ENCODE data around the gene SECTM1.

Gene SECTM1

GRCh38 chr17:82280537-82280936 is 53.0 kb downstream of the SECTM1 start:
- no peak for TF ChIP-seq CREB1 (IDR thresholded peaks at IDR 0.05; ENCODE audit: low read depth)
- no peak for TF ChIP-seq EP300 (IDR thresholded peaks at IDR 0.05; ENCODE audit: borderline replicate concordance)
- TF ChIP-seq, protein P1, sequence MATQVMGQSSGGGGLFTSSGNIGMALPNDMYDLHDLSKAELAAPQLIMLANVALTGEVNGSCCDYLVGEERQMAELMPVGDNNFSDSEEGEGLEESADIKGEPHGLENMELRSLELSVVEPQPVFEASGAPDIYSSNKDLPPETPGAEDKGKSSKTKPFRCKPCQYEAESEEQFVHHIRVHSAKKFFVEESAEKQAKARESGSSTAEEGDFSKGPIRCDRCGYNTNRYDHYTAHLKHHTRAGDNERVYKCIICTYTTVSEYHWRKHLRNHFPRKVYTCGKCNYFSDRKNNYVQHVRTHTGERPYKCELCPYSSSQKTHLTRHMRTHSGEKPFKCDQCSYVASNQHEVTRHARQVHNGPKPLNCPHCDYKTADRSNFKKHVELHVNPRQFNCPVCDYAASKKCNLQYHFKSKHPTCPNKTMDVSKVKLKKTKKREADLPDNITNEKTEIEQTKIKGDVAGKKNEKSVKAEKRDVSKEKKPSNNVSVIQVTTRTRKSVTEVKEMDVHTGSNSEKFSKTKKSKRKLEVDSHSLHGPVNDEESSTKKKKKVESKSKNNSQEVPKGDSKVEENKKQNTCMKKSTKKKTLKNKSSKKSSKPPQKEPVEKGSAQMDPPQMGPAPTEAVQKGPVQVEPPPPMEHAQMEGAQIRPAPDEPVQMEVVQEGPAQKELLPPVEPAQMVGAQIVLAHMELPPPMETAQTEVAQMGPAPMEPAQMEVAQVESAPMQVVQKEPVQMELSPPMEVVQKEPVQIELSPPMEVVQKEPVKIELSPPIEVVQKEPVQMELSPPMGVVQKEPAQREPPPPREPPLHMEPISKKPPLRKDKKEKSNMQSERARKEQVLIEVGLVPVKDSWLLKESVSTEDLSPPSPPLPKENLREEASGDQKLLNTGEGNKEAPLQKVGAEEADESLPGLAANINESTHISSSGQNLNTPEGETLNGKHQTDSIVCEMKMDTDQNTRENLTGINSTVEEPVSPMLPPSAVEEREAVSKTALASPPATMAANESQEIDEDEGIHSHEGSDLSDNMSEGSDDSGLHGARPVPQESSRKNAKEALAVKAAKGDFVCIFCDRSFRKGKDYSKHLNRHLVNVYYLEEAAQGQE (IDR thresholded peaks at IDR 0.05; ENCODE audit: low read depth) = no peak
- no peak for TF ChIP-seq NFIC (IDR thresholded peaks at IDR 0.05)
- no peak for TF ChIP-seq USF1 (IDR thresholded peaks at IDR 0.05)
- no peak for TF ChIP-seq RAD21 (IDR thresholded peaks at IDR 0.05; ENCODE audit: low read depth)
- TF ChIP-seq ZBTB7A (IDR thresholded peaks at IDR 0.05; ENCODE audit: low read depth) = no peak
- TF ChIP-seq FOXM1 (IDR thresholded peaks at IDR 0.05; ENCODE audit: borderline replicate concordance, low read depth) = no peak
- TF ChIP-seq, protein P2, sequence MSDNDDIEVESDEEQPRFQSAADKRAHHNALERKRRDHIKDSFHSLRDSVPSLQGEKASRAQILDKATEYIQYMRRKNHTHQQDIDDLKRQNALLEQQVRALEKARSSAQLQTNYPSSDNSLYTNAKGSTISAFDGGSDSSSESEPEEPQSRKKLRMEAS (IDR thresholded peaks at IDR 0.05) = no peak
- no peak for TF ChIP-seq EGR1 (IDR thresholded peaks at IDR 0.05)
- no peak for TF ChIP-seq CEBPB (IDR thresholded peaks at IDR 0.05)
- no peak for TF ChIP-seq TEAD4 (IDR thresholded peaks at IDR 0.05)
- TF ChIP-seq TCF12 (IDR thresholded peaks at IDR 0.05; ENCODE audit: low read depth) = no peak
- TF ChIP-seq YY1 (IDR thresholded peaks at IDR 0.05; ENCODE audit: low read depth) = no peak
- no peak for TF ChIP-seq TAF1 (IDR thresholded peaks at IDR 0.05; ENCODE audit: low read depth)

DNA sequence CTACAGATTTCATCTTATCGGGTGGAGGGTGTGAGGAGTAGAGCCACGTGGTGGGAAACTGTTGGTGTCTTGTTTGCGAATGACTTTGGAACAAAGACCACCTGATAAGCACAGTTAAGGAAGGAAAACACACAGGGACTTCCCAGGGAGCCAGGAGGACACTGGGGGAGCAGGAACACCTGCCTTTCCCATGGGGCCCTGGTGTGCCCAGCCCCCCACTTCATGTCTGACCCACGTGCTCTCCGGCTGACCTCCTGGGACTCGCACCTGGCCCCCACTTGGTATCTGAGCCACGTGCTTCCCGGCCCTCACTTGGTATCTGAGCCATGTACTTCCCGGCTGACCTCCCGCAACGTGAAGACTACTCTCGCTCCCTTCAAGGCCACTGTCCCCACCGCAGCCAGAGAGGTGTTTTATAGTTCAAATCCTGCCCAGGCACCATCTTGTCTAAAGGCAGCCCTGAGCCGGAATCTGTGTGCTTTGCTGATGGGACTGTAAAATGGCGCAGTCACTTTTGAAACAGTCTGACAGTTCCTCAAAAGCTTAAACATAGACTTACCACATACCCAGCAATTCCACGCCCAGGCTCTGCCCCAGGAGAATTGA is 54.7 kb downstream of the SECTM1 start:
- TF ChIP-seq FOXM1 (IDR thresholded peaks at IDR 0.05; ENCODE audit: borderline replicate concordance, low read depth) = no peak
- TF ChIP-seq EGR1 (IDR thresholded peaks at IDR 0.05) = no peak
- TF ChIP-seq USF1 (IDR thresholded peaks at IDR 0.05) = no peak
- no peak for TF ChIP-seq YY1 (IDR thresholded peaks at IDR 0.05; ENCODE audit: low read depth)
- no peak for TF ChIP-seq TAF1 (IDR thresholded peaks at IDR 0.05; ENCODE audit: low read depth)
- TF ChIP-seq CREB1 (IDR thresholded peaks at IDR 0.05; ENCODE audit: low read depth) = no peak
- TF ChIP-seq ZBTB7A (IDR thresholded peaks at IDR 0.05; ENCODE audit: low read depth) = no peak

- no peak for TF ChIP-seq YY1 (IDR thresholded peaks at IDR 0.05; ENCODE audit: low read depth)
- no peak for TF ChIP-seq USF1 (IDR thresholded peaks at IDR 0.05)
- no peak for TF ChIP-seq TAF1 (IDR thresholded peaks at IDR 0.05; ENCODE audit: low read depth)
- TF ChIP-seq EGR1 (IDR thresholded peaks at IDR 0.05) = no peak
- TF ChIP-seq NFIC (IDR thresholded peaks at IDR 0.05) = no peak
- no peak for TF ChIP-seq RAD21 (IDR thresholded peaks at IDR 0.05; ENCODE audit: low read depth)
- TF ChIP-seq FOXM1 (IDR thresholded peaks at IDR 0.05; ENCODE audit: borderline replicate concordance, low read depth) = no peak
Measured at GRCh38 chr17:82278308-82278707, 55.3 kb downstream of the SECTM1 start.

DNA sequence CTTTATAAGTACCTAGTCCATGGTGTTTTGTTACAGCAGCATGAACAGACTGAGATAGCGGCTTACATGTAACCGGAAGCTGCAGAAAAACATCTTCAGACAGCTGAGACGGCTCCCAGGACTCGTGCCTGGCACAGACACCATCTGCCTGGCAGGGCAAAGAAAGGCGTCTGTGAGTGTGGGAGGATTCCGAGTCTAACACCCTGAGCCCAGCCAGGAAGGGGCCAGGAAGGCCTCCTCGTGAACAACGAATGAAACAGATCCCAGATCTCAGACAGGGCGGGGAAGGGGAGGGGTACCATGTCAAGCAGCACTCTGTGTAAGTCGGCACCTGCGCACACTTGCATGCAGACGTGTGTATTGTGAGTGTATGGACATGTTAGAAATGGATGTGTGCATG is 55.7 kb downstream of the SECTM1 start:
- no peak for TF ChIP-seq TEAD4 (IDR thresholded peaks at IDR 0.05)
- TF ChIP-seq NFIC (IDR thresholded peaks at IDR 0.05) = no peak
- TF ChIP-seq YY1 (IDR thresholded peaks at IDR 0.05; ENCODE audit: low read depth) = no peak

- TF ChIP-seq TEAD4 (IDR thresholded peaks at IDR 0.05) = no peak
- TF ChIP-seq EGR1 (IDR thresholded peaks at IDR 0.05) = no peak
- no peak for TF ChIP-seq YY1 (IDR thresholded peaks at IDR 0.05; ENCODE audit: low read depth)
- TF ChIP-seq, protein P1 (IDR thresholded peaks at IDR 0.05; ENCODE audit: low read depth) = no peak
- TF ChIP-seq, protein P2 (IDR thresholded peaks at IDR 0.05) = no peak
- no peak for TF ChIP-seq EP300 (IDR thresholded peaks at IDR 0.05; ENCODE audit: borderline replicate concordance)
- no peak for TF ChIP-seq NFIC (IDR thresholded peaks at IDR 0.05)
- no peak for TF ChIP-seq RAD21 (IDR thresholded peaks at IDR 0.05; ENCODE audit: low read depth)
- no peak for TF ChIP-seq FOXM1 (IDR thresholded peaks at IDR 0.05; ENCODE audit: borderline replicate concordance, low read depth)
- TF ChIP-seq TCF12 (IDR thresholded peaks at IDR 0.05; ENCODE audit: low read depth) = no peak
- TF ChIP-seq CREB1 (IDR thresholded peaks at IDR 0.05; ENCODE audit: low read depth) = no peak
- TF ChIP-seq ZBTB7A (IDR thresholded peaks at IDR 0.05; ENCODE audit: low read depth) = no peak
- no peak for TF ChIP-seq TAF1 (IDR thresholded peaks at IDR 0.05; ENCODE audit: low read depth)
Measured at GRCh38 chr17:82276938-82277337, 56.6 kb downstream of the SECTM1 start.

GRCh38 chr17:82275326-82275725 is 58.2 kb downstream of the SECTM1 start:
- TF ChIP-seq EGR1 (IDR thresholded peaks at IDR 0.05) (no peak), YY1 (IDR thresholded peaks at IDR 0.05; ENCODE audit: low read depth) (no peak), CEBPB (IDR thresholded peaks at IDR 0.05) (no peak), TAF1 (IDR thresholded peaks at IDR 0.05; ENCODE audit: low read depth) (no peak), CREB1 (IDR thresholded peaks at IDR 0.05; ENCODE audit: low read depth) (no peak), ZBTB7A (IDR thresholded peaks at IDR 0.05; ENCODE audit: low read depth) (no peak), FOXM1 (IDR thresholded peaks at IDR 0.05; ENCODE audit: borderline replicate concordance, low read depth) (no peak), RAD21 (IDR thresholded peaks at IDR 0.05; ENCODE audit: low read depth) (no peak), USF1 (IDR thresholded peaks at IDR 0.05) (no peak), TEAD4 (IDR thresholded peaks at IDR 0.05) (no peak), EP300 (IDR thresholded peaks at IDR 0.05; ENCODE audit: borderline replicate concordance) (no peak), NFIC (IDR thresholded peaks at IDR 0.05) (no peak), TCF12 (IDR thresholded peaks at IDR 0.05; ENCODE audit: low read depth) (no peak)
- TF ChIP-seq, protein P1 (IDR thresholded peaks at IDR 0.05; ENCODE audit: low read depth) = no peak
- TF ChIP-seq, protein P2 (IDR thresholded peaks at IDR 0.05) = no peak
